HL-60 (cell line): ENCODE measurements around the gene BAAT.

Experiments
- REST ChIP-seq: IDR thresholded peaks from 2 replicates; pipeline ENCODE4 v1.6.1; 2012; ENCODE audit warnings: low read depth; ENCODE audit not compliant: insufficient replicate concordance
- TF ChIP-seq, protein P1 (sequence below): IDR thresholded peaks from one replicate; pipeline ENCODE4 v1.5.1; 2011; ENCODE audit warnings: low read length, control low read depth, inconsistent platforms; ENCODE audit not compliant: insufficient read depth

DNA sequence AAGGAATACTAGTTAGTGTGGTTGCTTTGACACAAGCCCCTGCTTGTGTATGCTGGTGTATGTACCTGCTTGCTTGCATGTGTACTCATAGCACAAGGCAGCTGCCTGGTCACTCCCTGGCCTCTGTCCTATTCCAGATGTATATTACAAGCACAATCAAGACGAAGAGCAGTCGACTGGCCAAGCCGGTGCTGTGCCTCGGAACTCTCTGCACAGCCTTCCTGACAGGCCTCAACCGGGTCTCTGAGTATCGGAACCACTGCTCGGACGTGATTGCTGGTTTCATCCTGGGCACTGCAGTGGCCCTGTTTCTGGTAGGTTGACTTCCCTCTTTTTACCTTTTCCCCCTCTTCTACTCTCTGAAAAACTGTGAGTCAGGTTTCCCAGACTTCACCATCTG, 72.1 kb downstream of the BAAT start:
- TF ChIP-seq, protein P1, sequence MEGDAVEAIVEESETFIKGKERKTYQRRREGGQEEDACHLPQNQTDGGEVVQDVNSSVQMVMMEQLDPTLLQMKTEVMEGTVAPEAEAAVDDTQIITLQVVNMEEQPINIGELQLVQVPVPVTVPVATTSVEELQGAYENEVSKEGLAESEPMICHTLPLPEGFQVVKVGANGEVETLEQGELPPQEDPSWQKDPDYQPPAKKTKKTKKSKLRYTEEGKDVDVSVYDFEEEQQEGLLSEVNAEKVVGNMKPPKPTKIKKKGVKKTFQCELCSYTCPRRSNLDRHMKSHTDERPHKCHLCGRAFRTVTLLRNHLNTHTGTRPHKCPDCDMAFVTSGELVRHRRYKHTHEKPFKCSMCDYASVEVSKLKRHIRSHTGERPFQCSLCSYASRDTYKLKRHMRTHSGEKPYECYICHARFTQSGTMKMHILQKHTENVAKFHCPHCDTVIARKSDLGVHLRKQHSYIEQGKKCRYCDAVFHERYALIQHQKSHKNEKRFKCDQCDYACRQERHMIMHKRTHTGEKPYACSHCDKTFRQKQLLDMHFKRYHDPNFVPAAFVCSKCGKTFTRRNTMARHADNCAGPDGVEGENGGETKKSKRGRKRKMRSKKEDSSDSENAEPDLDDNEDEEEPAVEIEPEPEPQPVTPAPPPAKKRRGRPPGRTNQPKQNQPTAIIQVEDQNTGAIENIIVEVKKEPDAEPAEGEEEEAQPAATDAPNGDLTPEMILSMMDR: no peak
- TF ChIP-seq REST: no peak
